Liver (tissue), 3 donors: ENCODE measurements around the gene LCE2C.

ENCODE experiments used
- CTCF ChIP-seq: fragments of 150-350 bp; IDR thresholded peaks from 2 replicates; pipeline ENCODE4 v1.5.1; 2017; ENCODE audit warnings: improper control_type of control experiment, low read depth, low read length; ENCODE audit not compliant: missing input control
- HNF4A ChIP-seq, 2 donors: conservative IDR thresholded peaks; 2 replicates each; pipeline ENCODE4 v1.6.1; 2016; ENCODE audit warnings: antibody characterized with exemption in 2 of 2, mild to moderate bottlenecking in 2 of 2
- SP1 ChIP-seq: IDR thresholded peaks from 2 replicates; pipeline ENCODE4 v1.6.1; 2018; ENCODE audit warnings: antibody characterized with exemption, mild to moderate bottlenecking
- ZBTB33 ChIP-seq: IDR thresholded peaks from 2 replicates; pipeline ENCODE4 v1.6.1; 2016; ENCODE audit warnings: antibody characterized with exemption
- TF ChIP-seq, protein P1 (sequence below): IDR thresholded peaks from 2 replicates; pipeline ENCODE4 v1.6.1; 2016; ENCODE audit warnings: antibody characterized with exemption
- donor health status: healthy.
- donor health status: healthy.

DNA sequence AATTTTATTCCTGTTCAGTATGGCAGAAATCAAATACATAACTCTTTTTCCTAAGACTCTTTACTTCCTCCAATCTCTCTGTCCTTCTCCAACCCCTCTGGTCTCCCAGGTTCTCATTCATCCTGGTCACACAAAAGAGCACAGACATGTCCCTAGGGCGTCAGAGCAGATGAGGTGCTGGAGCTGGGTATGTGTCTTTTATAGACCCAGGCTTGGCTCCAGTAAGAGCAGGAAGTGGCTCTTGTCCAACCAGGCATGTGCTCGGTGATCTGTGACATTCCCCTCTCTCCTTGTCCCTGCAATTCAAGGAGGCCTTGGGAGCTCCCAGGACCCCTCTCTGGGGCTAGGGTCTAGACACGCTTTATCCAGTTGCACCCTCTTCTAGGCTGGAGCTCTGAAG lies 29.9 kb upstream of the LCE2C start:
- TF ChIP-seq CTCF (no peak), HNF4A (conservative IDR thresholded peaks at IDR 0.05) (no peak), SP1 (no peak), ZBTB33 (no peak)
- TF ChIP-seq, protein P1, sequence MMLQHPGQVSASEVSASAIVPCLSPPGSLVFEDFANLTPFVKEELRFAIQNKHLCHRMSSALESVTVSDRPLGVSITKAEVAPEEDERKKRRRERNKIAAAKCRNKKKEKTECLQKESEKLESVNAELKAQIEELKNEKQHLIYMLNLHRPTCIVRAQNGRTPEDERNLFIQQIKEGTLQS = no peak
